H1 (cell line): Measurements from ENCODE around the gene HSD11B1L. TPM values are rescaled to one million over a fixed set of nuclear protein-coding genes. Genes with fewer than 3 reads are reported as not detected.

Experiments
- BRCA1 ChIP-seq: IDR thresholded peaks from 2 replicates; pipeline ENCODE4 v1.6.1; 2012; ENCODE audit warnings: low read depth, low read length, improper control_type of control experiment
- CBX5 ChIP-seq: fragments of 300-800, 300-1000 bp; sonication (generic); IDR thresholded peaks from 2 replicates; pipeline ENCODE4 v1.7.1; 2016; ENCODE audit warnings: antibody characterized with exemption, low read length, low read depth
- EZH2 ChIP-seq: fragments of 200-600 bp; sonication (generic); IDR thresholded peaks from 2 replicates; pipeline ENCODE4 v1.7.1; 2012; ENCODE audit warnings: low read depth, mild to moderate bottlenecking, moderate library complexity, low read length, inconsistent platforms; ENCODE audit not compliant: severe bottlenecking
- GABPA ChIP-seq: IDR thresholded peaks from 2 replicates; pipeline ENCODE4 v1.6.1; 2011; ENCODE audit warnings: mild to moderate bottlenecking, low read length, moderate library complexity, borderline replicate concordance; ENCODE audit not compliant: insufficient read depth
- HDAC6 ChIP-seq: IDR thresholded peaks from one replicate; pipeline ENCODE4 v1.7.1; 2012; ENCODE audit warnings: low read depth, mild to moderate bottlenecking, inconsistent platforms, low read length, moderate library complexity
- JUN ChIP-seq: IDR thresholded peaks from 2 replicates; pipeline ENCODE4 v1.6.1; 2011; ENCODE audit warnings: low read depth, mild to moderate bottlenecking, improper control_type of control experiment, low read length
- MAFK ChIP-seq: IDR thresholded peaks from 2 replicates; pipeline ENCODE4 v1.6.1; 2012; ENCODE audit warnings: low read depth, mild to moderate bottlenecking, improper control_type of control experiment, low read length
- NANOG ChIP-seq: IDR thresholded peaks from 2 replicates; pipeline ENCODE4 v1.6.1; 2011; ENCODE audit warnings: low read length, low read depth, mild to moderate bottlenecking, inconsistent platforms; ENCODE audit not compliant: insufficient read depth, poor library complexity, severe bottlenecking
- PHF8 ChIP-seq: fragments of 200-600 bp; sonication (generic); conservative IDR thresholded peaks from 2 replicates; pipeline ENCODE4 v1.7.1; 2012; ENCODE audit warnings: low read depth, mild to moderate bottlenecking, inconsistent platforms, low read length, moderate library complexity
- POLR2A ChIP-seq, 2 experiments: IDR thresholded peaks; 1 replicate in 1 of 2; 2 replicates in 1 of 2; pipeline ENCODE4 v1.6.1; 2011; ENCODE audit warnings: low read depth in 2 of 2, low read length in 2 of 2, mild to moderate bottlenecking in 2 of 2; ENCODE audit errors: control extremely low read depth in 1 of 2
- RBBP5 ChIP-seq: IDR thresholded peaks from 2 replicates; pipeline ENCODE4 v1.7.1; 2012; ENCODE audit warnings: low read depth, mild to moderate bottlenecking, inconsistent platforms, low read length, moderate library complexity, borderline replicate concordance
- RXRA ChIP-seq: IDR thresholded peaks from 2 replicates; pipeline ENCODE4 v1.6.1; 2011; ENCODE audit warnings: low read depth, mild to moderate bottlenecking, low read length, moderate library complexity; ENCODE audit not compliant: insufficient read depth
- SIN3A ChIP-seq, 2 experiments: IDR thresholded peaks in 1 of 2; conservative IDR thresholded peaks in 1 of 2; 2 replicates each; pipeline ENCODE4 v1.6.1; 2011 to 2012; ENCODE audit warnings: low read length in 2 of 2, improper control_type of control experiment in 1 of 2, low read depth in 1 of 2, mild to moderate bottlenecking in 1 of 2
- SIRT6 ChIP-seq: IDR thresholded peaks from one replicate; pipeline ENCODE4 v1.7.1; 2012; ENCODE audit warnings: low read length, inconsistent platforms
- SP1 ChIP-seq: IDR thresholded peaks from 2 replicates; pipeline ENCODE4 v1.6.1; 2011; ENCODE audit warnings: low read depth, low read length
- SP2 ChIP-seq: IDR thresholded peaks from 2 replicates; pipeline ENCODE4 v1.6.1; 2012; ENCODE audit warnings: mild to moderate bottlenecking, low read length, inconsistent platforms
- SRF ChIP-seq: IDR thresholded peaks from 2 replicates; pipeline ENCODE4 v1.6.1; 2011; ENCODE audit warnings: mild to moderate bottlenecking, low read depth, low read length, moderate library complexity
- SUZ12 ChIP-seq: fragments of 200-600 bp; sonication (generic); IDR thresholded peaks from 2 replicates; pipeline ENCODE4 v1.6.1; 2012; ENCODE audit warnings: mild to moderate bottlenecking, inconsistent platforms, low read length, moderate library complexity, mixed read lengths
- TAF7 ChIP-seq: optimal IDR thresholded peaks from 2 replicates; pipeline ENCODE3; 2011; ENCODE audit warnings: low read depth, mild to moderate bottlenecking, inconsistent platforms, low read length, moderate library complexity, borderline replicate concordance
- TBP ChIP-seq: IDR thresholded peaks from 2 replicates; pipeline ENCODE4 v1.6.1; 2011; ENCODE audit warnings: low read depth, low read length, improper control_type of control experiment
- TEAD4 ChIP-seq: IDR thresholded peaks from 2 replicates; pipeline ENCODE4 v1.6.1; 2012; ENCODE audit warnings: low read depth, low read length, inconsistent platforms, mixed read lengths
- polyA plus RNA-seq, 7 experiments: library from polyadenylated mRNA; depleted of rRNA in 3 of 7; stranded (reverse) in 5 of 7; unstranded in 2 of 7; fragments of >200 nt in 5 of 7; fragments of 200-250 nt in 2 of 7; gene quantifications; 1 replicate in 5 of 7; 2 replicates in 1 of 7; 4 replicates in 1 of 7; pipeline versions ENCODE4 v1.2.1 to v1.2.3, GENCODE V29; 2011 to 2013; ENCODE audit warnings: missing spikeins in 2 of 7, mixed read lengths in 2 of 7
- total RNA-seq: library from RNA; stranded (reverse); fragmentation: NEBNext Ultra II Directional; extraction: Animal tissue kit (Norgen Biotek cat#: 25700); gene quantifications from 2 replicates; pipeline ENCODE4 v1.2.1, GENCODE V29; 2021
- TF ChIP-seq, protein P1 (sequence below): IDR thresholded peaks from 2 replicates; pipeline ENCODE4 v1.6.1; 2012; ENCODE audit warnings: inconsistent platforms
- TF ChIP-seq, protein P2 (sequence below): IDR thresholded peaks from 2 replicates; pipeline ENCODE4 v1.6.1; 2012; ENCODE audit warnings: low read length, inconsistent platforms

HSD11B1L gene
- total and polyA plus RNA-seq, 2 of the 8 experiments (the other 6 are each of a cell fraction or from before 2014, with no cell fraction given): 8.2 to 20.6 TPM

DNA sequence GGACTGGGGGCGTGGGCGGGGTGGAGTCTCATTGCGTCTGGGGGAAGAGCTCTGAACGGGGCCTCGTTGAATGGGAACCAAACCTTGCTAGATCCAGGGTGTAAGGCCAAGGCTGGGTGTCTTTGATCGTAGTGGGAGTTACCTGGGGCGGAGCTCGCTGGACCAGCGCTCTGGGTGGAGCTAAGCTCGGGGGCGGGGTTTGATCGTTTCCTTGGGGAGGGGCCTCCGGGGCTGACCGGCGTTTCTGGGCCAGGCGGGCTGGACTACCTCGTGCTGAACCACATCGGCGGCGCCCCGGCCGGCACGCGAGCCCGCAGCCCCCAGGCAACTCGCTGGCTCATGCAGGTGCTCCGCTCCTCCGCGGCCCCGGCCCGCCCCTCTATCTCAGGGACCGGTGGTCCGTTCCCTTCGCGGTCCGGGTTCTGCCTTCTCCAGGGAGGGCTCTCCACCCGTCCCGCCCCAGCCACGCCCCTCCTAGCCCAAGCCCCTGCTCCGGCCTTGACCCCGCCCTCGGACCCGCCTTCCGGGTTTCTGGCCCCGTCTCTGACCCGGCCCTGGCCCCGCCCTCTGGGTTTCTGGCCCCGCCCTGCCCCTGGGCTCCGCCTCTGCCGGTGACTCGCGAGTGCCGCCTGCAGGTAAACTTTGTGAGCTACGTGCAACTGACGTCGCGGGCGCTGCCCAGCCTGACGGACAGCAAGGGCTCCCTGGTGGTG lies 6.0 kb downstream of the HSD11B1L start (continued):
- TF ChIP-seq RBBP5 (no peak), MAFK (no peak), CBX5 (no peak), NANOG (no peak), POLR2A (IDR thresholded peaks at IDR 0.05; ENCODE audit: control extremely low read depth in 1 of 2, low read depth in 2 of 2, low read length in 2 of 2) (peak in 1 of 2 experiments; percentile 72; a peak in 1 of 3 replicates), EZH2 (no peak), GABPA (no peak), SP1 (no peak; the same call in none of the 2 replicates), SRF (no peak), PHF8 (peak; percentile 61; the same call in 1 of the 2 replicates), SP2 (no peak), TEAD4 (no peak), HDAC6 (no peak), RXRA (no peak), TBP (no peak), TAF7 (no peak), SIN3A (conservative IDR thresholded peaks at IDR 0.05 in 1 of 2, IDR thresholded peaks at IDR 0.05 in 1 of 2; ENCODE audit: low read depth in 1 of 2, low read length in 2 of 2) (peak in 1 of 2 experiments; percentile 55; a peak in 2 of 4 replicates), SUZ12 (no peak), JUN (no peak), BRCA1 (no peak), SIRT6 (no peak)
- TF ChIP-seq, protein P1, sequence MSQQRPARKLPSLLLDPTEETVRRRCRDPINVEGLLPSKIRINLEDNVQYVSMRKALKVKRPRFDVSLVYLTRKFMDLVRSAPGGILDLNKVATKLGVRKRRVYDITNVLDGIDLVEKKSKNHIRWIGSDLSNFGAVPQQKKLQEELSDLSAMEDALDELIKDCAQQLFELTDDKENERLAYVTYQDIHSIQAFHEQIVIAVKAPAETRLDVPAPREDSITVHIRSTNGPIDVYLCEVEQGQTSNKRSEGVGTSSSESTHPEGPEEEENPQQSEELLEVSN: no peak
- TF ChIP-seq, protein P2, sequence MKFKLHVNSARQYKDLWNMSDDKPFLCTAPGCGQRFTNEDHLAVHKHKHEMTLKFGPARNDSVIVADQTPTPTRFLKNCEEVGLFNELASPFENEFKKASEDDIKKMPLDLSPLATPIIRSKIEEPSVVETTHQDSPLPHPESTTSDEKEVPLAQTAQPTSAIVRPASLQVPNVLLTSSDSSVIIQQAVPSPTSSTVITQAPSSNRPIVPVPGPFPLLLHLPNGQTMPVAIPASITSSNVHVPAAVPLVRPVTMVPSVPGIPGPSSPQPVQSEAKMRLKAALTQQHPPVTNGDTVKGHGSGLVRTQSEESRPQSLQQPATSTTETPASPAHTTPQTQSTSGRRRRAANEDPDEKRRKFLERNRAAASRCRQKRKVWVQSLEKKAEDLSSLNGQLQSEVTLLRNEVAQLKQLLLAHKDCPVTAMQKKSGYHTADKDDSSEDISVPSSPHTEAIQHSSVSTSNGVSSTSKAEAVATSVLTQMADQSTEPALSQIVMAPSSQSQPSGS: no peak
